Smooth muscle cell (in vitro differentiated cells): ENCODE measurements around the gene BPIFB6. TPM values are rescaled to one million over a fixed set of nuclear protein-coding genes. Genes with fewer than 3 reads are reported as not detected.

Experiments
- DNase-seq: peaks from one replicate; lab custom pipeline; 2025; ENCODE audit not compliant: unreplicated experiment; lab: John Stamatoyannopoulos, UW
- H2AFZ ChIP-seq: fragments of 200-600 bp; sonication (generic); 2 replicates; pipeline ENCODE4 v1.6.0; 2016; ENCODE audit warnings: antibody characterized with exemption, low read depth, mild to moderate bottlenecking
- H3F3A ChIP-seq: fragments of 200-600 bp; sonication (generic); 2 replicates; pipeline ENCODE4 v1.6.0; 2017; ENCODE audit warnings: antibody characterized with exemption, low read depth
- H3K27ac ChIP-seq: fragments of 200-600 bp; sonication (generic); 2 replicates; pipeline ENCODE4 v1.5.1; 2016; ENCODE audit warnings: low read depth, mild to moderate bottlenecking
- H3K27me3 ChIP-seq: fragments of 200-600 bp; sonication (generic); 2 replicates; pipeline ENCODE4 v1.6.1; 2016; ENCODE audit warnings: low read depth, mild to moderate bottlenecking
- H3K36me3 ChIP-seq: fragments of 200-600 bp; sonication (generic); 2 replicates; pipeline ENCODE4 v1.5.1; 2016; ENCODE audit warnings: low read depth
- H3K4me1 ChIP-seq: fragments of 200-600 bp; sonication (generic); 2 replicates; pipeline ENCODE4 v1.5.1; 2016; ENCODE audit warnings: low read depth
- H3K4me2 ChIP-seq: fragments of 200-600 bp; sonication (generic); 2 replicates; pipeline ENCODE4 v1.6.0; 2016; ENCODE audit warnings: mild to moderate bottlenecking
- H3K4me3 ChIP-seq: fragments of 200-600 bp; sonication (generic); 2 replicates; pipeline ENCODE4 v1.5.1; 2016; ENCODE audit warnings: mild to moderate bottlenecking
- H3K79me2 ChIP-seq: fragments of 200-600 bp; sonication (generic); 2 replicates; pipeline ENCODE4 v1.6.0; 2016; ENCODE audit warnings: low read depth, mild to moderate bottlenecking
- H3K9ac ChIP-seq: fragments of 200-600 bp; sonication (generic); 2 replicates; pipeline ENCODE4 v1.6.0; 2016; ENCODE audit warnings: low read depth
- H3K9me3 ChIP-seq: fragments of 200-600 bp; sonication (generic); replicated peaks from 2 replicates; pipeline ENCODE4 v1.5.1; 2016; ENCODE audit warnings: low read depth
- H4K20me1 ChIP-seq: fragments of 200-600 bp; sonication (generic); 2 replicates; pipeline ENCODE4 v1.6.0; 2016; ENCODE audit warnings: low read depth
- CTCF ChIP-seq: fragments of 200-600 bp; sonication (generic); IDR thresholded peaks from 2 replicates; pipeline ENCODE4 v1.5.1; 2017; ENCODE audit warnings: borderline replicate concordance, mild to moderate bottlenecking, antibody characterized with exemption; ENCODE audit not compliant: insufficient read depth, poor library complexity, severe bottlenecking
- whole genome bisulfite sequencing: methylation state at CpG from one replicate; pipeline ENCODE4 v1.1.7; 2016; ENCODE audit warnings: low lambda C conversion rate; 5-methylcytosine and 5-hydroxymethylcytosine counted together
- polyA plus RNA-seq: library from polyadenylated mRNA; unstranded; fragments of >200 nt; fragmentation: Nextera tagmentation; extraction: Ambion mirVana; gene quantifications from 2 replicates; pipeline ENCODE4 v1.2.1, GENCODE V29; 2016
- total RNA-seq: library from RNA; depleted of rRNA; stranded (reverse); fragments of >200 nt; gene quantifications from 2 replicates; pipeline ENCODE4 v1.2.3, GENCODE V29; 2014

The BPIFB6 gene
- total and polyA plus RNA-seq, 2 experiments from 2014 or later = not detected

- 93% methylated on average over 7 of the region's 7 CpGs for WGBS
- H3K79me2 ChIP-seq = no peaks in the 10 kb centered on the region
- H3K27me3 ChIP-seq = no peaks in the 10 kb centered on the region
- no peak overlapping the region for H3K4me3 ChIP-seq
- H3K27ac ChIP-seq = no peak overlapping the region
- DNase-seq = no peak
- no peaks in the 10 kb centered on the region for H3F3A ChIP-seq
- H3K4me2 ChIP-seq = no peak overlapping the region
- no peaks in the 10 kb centered on the region for H3K4me1 ChIP-seq
- H3K9ac ChIP-seq = no peak overlapping the region
- H3K9me3 ChIP-seq = no peaks in the 10 kb centered on the region
- H4K20me1 ChIP-seq = no peaks in the 10 kb centered on the region
- H2AFZ ChIP-seq = no peak overlapping the region
- H3K36me3 ChIP-seq = no peaks in the 10 kb centered on the region
- no peak for TF ChIP-seq CTCF
Measured at GRCh38 chr20:33081411-33082154, 50.1 kb downstream of the BPIFB6 start.

- no peak overlapping the region for H3K4me2 ChIP-seq
- no peaks in the 10 kb centered on the region for H3F3A ChIP-seq
- H3K9me3 ChIP-seq = no peaks in the 10 kb centered on the region
- H3K27me3 ChIP-seq = no peaks in the 10 kb centered on the region
- no peaks in the 10 kb centered on the region for H3K36me3 ChIP-seq
- no peaks in the 10 kb centered on the region for H4K20me1 ChIP-seq
- no peaks in the 10 kb centered on the region for H3K79me2 ChIP-seq
- no peak overlapping the region for H3K27ac ChIP-seq
- no peak for TF ChIP-seq CTCF
- H2AFZ ChIP-seq = no peak overlapping the region
- no peak for DNase-seq
- H3K4me3 ChIP-seq = no peak overlapping the region
- no peak overlapping the region for H3K9ac ChIP-seq
- no peaks in the 10 kb centered on the region for H3K4me1 ChIP-seq
- WGBS = 57% methylated on average over 6 of the region's 6 CpGs
Measured at GRCh38 chr20:33082546-33082945, 51.1 kb downstream of the BPIFB6 start.

- H3K27me3 ChIP-seq = no peaks in the 10 kb centered on the region
- no peaks in the 10 kb centered on the region for H3K79me2 ChIP-seq
- H3K36me3 ChIP-seq = no peaks in the 10 kb centered on the region
- no peak overlapping the region for H3K4me2 ChIP-seq
- H3K4me3 ChIP-seq = no peak overlapping the region
- H3K9ac ChIP-seq = no peak overlapping the region
- TF ChIP-seq CTCF = no peak
- no peaks in the 10 kb centered on the region for H3K4me1 ChIP-seq
- H2AFZ ChIP-seq = no peak overlapping the region
- no peak for DNase-seq
- H3F3A ChIP-seq = no peaks in the 10 kb centered on the region
- no peak overlapping the region for H3K27ac ChIP-seq
- 94% methylated on average over 20 of the region's 20 CpGs for WGBS
- no peaks in the 10 kb centered on the region for H4K20me1 ChIP-seq
- no peaks in the 10 kb centered on the region for H3K9me3 ChIP-seq
Measured at GRCh38 chr20:33083544-33084340, 52.3 kb downstream of the BPIFB6 start.
